T-helper 17 cell (primary cell): ENCODE data around the gene TARBP2. TPM values are rescaled to one million over a fixed set of nuclear protein-coding genes. Genes with fewer than 3 reads are reported as not detected.

Experiments
- ATAC-seq: fragments of 150-1000 bp; cut with Tn5 transposase; 2 replicates; pipeline ENCODE4 v1.10.0; 2021; ENCODE audit warnings: mild to moderate bottlenecking, moderate library complexity
- DNase-seq, 3 donors: peaks; one replicate each; pipeline versions ENCODE4 v3.0.0 to v3.0.0-alpha.2; 2020 to 2021
- H3K9me3 ChIP-seq: one replicate; pipeline ENCODE4 v1.7.0; 2013; ENCODE audit warnings: low read length, mild to moderate bottlenecking; ENCODE audit not compliant: control insufficient read depth, poor library complexity, severe bottlenecking
- H3K27ac Mint-ChIP-seq: one replicate; pipeline ENCODE4 v1.8.0; 2022; ENCODE audit warnings: mild to moderate bottlenecking, moderate library complexity, mixed read lengths
- H3K27me3 Mint-ChIP-seq: one replicate; pipeline ENCODE4 v1.8.0; 2022; ENCODE audit warnings: mixed read lengths
- H3K36me3 Mint-ChIP-seq: one replicate; pipeline ENCODE4 v1.8.0; 2022; ENCODE audit warnings: low read depth, mixed read lengths
- H3K4me1 Mint-ChIP-seq: one replicate; pipeline ENCODE4 v1.8.0; 2022; ENCODE audit warnings: mild to moderate bottlenecking, mixed read lengths
- H3K4me3 Mint-ChIP-seq: one replicate; pipeline ENCODE4 v1.8.0; 2022; ENCODE audit warnings: mild to moderate bottlenecking, moderate library complexity, mixed read lengths
- total RNA-seq, 4 donors: library from RNA in 2 of 4; stranded (reverse) in 2 of 4; gene quantifications; one replicate each; pipeline ENCODE4 v1.2.3 and lab custom pipeline; 2022 to 2026

The TARBP2 gene, protein sequence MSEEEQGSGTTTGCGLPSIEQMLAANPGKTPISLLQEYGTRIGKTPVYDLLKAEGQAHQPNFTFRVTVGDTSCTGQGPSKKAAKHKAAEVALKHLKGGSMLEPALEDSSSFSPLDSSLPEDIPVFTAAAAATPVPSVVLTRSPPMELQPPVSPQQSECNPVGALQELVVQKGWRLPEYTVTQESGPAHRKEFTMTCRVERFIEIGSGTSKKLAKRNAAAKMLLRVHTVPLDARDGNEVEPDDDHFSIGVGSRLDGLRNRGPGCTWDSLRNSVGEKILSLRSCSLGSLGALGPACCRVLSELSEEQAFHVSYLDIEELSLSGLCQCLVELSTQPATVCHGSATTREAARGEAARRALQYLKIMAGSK
- 10 to 100 TPM; 28.4 to 29.3 TPM for total RNA-seq
- total RNA-seq (lab: John Stamatoyannopoulos, UW) = 25.9 to 35.3 reads per million in 2 donors

DNA sequence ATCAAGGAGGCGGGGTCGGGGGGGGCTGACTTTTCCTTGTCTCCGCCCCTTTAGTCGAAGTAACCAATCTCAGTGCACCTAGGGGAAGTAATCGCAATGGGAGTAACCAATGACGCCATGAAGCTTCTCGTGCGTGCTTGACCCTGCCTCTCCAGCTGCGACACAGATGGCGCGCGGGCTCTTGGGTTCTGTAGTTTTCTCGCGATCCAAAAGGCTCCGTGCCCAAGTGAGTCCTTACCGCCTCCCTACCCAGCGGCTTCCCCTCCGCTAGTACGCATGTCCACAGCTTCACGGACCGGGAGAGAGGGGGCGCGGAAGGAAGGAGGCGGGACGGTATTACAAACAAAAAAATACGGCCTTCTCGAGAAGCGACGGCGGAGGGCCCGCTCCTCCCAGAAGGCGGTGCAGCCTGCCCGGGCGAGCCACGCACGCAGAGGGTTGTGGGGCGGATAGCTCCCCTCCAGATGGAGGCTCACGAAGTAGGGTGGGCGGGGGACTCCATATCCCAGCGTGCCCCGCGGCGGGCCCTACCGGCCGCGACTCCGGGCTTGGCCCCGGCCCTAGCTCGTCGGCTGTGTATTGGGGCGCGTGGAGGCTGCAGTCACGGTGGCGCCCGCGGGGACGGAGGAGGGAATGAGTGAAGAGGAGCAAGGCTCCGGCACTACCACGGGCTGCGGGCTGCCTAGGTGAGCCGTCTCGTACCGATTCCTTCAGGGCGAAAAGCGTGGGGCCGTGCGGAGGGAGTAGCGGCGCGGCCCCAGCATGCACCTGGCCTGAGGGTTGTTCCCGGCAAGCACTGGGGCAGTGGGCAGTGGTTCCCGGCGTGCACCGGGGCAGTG is at the start of gene TARBP2:
Gene TARBP2, plus strand, starts transcription at position 508 of the 839 bp plus-strand sequence. Its CDS starts 126 bp downstream, at position 634.
- ATAC-seq (peak; percentile 83), DNase-seq (peak; percentile 89 to 97 (median 93))
- no peaks in the 10 kb centered on the region for H3K9me3 ChIP-seq
- H3K36me3 Mint-ChIP-seq = peaks cover 6% of the 10 kb centered on the region
- H3K4me3 Mint-ChIP-seq = peak within 1 kb of the TSS; percentile 97
- peak within 1 kb of the TSS; percentile 98 for H3K27ac Mint-ChIP-seq
- no peaks in the 10 kb centered on the region for H3K27me3 Mint-ChIP-seq
- peaks cover 26% of the 10 kb centered on the region for H3K4me1 Mint-ChIP-seq

DNA sequence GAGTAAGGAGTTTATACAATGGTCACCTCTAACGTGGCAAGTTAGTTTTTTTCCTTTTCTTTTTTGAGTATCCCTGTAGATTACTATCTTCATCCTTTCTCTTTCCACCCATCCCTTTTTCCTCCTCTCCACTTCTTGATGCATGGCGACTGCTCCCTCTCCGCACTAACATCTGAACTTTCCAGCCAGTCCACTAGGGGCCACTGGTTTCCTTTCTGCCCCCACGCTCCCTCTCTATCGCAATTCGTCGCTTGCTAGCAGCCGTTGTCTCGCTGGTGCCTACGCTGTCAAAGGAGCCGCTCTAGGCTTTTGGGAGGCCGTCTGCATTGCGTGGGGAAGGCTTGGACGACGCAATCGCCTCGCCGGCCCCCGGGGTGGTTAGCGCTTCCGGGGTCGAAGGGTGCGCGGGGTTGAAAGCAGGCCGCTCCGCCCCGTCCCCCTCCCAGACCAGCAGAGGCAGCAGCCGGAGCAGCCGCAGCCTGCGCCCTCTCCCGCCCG is 49.4 kb upstream of the TARBP2 start, which contains the start of gene PCBP2:
Gene PCBP2, plus strand, starts transcription at position 442 of the 498 bp plus-strand sequence. CDS start 2,699 bp downstream, outside the sequence.
- H3K9me3 ChIP-seq = no peaks in the 10 kb centered on the region
- ATAC-seq (peak; percentile 94), DNase-seq (peak; percentile 93 to 96 (median 94))
- H3K36me3 Mint-ChIP-seq = peaks cover 4% of the 10 kb centered on the region
- no peaks in the 10 kb centered on the region for H3K27me3 Mint-ChIP-seq
- H3K4me3 Mint-ChIP-seq = peak within 1 kb of the TSS; percentile 97
- peak within 1 kb of the TSS; percentile 93 for H3K27ac Mint-ChIP-seq
- H3K4me1 Mint-ChIP-seq = peaks cover 30% of the 10 kb centered on the region

DNA sequence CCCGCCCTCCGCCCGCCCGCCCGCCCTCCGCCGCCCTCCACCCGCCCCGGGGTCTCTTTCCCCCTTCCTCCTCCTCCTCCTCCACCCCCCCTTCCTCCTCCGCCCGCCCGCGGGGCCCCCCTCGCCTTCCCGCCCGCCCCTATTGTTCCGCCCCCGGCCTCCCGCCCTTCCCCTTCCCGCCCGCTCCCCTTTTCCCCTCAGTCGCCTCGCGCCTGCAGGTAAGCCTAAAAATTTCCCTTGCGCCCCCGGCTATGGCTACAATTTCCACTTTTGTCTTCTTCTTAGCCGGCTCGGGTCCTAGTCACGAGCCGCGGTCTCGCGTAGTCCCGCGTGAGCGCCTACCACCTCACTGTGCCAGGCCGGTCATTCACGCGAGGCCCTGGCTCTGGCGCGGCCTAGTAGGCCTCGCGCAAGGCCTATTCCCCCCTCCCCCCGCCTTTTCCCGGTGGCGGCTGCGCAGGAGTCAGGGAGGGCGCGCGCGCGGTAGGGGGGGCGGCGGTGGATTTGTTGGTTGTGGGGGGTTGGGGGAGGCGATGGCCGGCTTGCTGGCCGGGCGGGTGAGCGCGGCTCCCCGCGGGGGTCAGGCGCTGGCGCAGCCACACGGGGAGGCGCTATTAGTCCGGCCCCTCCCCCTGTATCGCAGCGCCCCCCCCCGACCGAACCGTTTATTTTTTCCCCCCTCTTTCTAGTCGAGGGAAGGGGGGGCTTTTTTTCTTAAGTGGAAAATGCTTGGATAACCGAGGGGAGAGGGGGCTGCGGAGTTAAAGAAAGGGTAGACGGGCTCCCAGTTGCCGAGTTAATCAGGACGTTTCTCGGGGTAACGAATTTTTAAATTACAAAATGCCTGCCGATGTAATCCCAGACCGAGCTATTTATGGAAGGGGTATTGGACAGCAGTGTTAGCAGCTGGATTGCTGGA is 48.7 kb upstream of the TARBP2 start:
- DNase-seq = peak; percentile 61 to 67 (median 64)
- H3K36me3 Mint-ChIP-seq = peaks cover 4% of the 10 kb centered on the region
- H3K4me3 Mint-ChIP-seq = peak overlapping the region; percentile 97
- peak overlapping the region; percentile 93 for H3K27ac Mint-ChIP-seq
- no peaks in the 10 kb centered on the region for H3K27me3 Mint-ChIP-seq
- H3K4me1 Mint-ChIP-seq = peaks cover 30% of the 10 kb centered on the region
- peak; percentile 44 for ATAC-seq
- H3K9me3 ChIP-seq = no peaks in the 10 kb centered on the region

DNA sequence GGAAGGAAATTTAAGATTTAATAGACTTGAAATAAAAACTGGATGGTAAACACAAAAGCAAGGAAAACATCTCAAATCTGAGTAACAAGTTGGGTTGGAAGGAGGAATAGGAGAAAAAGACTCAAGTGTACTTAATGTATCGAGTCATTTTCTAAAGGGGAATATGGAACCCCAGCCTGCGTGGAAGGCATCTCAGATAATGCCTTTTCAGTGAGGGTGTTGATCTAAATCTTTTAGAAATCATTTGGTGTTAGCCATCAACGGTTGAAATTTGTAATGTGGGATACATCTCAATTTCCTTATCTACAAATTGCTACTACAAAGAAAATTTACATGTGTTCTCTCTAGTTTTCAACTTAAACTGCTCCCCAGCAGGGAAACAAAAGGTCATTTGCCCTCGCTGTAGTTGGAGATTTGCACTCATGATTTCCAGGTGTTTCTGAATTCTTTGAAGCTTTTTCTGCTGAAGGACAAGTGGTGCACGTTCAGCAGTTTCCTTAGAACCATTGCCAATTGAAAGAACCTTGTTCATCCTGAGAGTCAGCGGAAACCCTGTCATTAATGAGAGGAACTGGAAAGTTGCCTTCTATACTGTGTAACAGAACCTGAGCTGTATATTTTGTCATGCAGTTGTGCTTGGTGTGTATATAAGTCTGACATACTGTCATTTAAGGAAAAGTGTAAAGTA is 47.0 kb upstream of the TARBP2 start:
- no peaks in the 10 kb centered on the region for H3K9me3 ChIP-seq
- Mint-ChIP-seq H3K27me3 (no peaks in the 10 kb centered on the region), H3K36me3 (peaks cover 6% of the 10 kb centered on the region), H3K4me1 (peaks cover 29% of the 10 kb centered on the region), H3K27ac (peak overlapping the region; percentile 93), H3K4me3 (peak overlapping the region; percentile 97)
- ATAC-seq (no peak), DNase-seq (no peak)

DNA sequence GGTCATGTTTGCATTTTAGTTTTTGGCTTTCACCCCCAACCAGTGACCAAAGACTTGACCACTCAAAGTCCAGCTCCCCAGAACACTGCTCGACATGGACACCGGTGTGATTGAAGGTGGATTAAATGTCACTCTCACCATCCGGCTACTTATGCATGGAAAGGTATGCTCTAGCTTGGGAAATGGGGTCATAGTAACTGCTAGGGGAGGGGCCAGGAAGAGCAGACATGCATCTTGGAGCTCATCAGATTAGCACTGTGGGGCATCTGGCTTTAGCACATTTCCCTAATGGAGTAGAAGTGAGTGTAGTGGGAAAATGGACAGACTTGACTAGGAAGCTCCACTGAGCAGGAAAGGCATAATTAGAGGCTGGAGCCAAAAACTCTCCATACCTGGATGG is 46.4 kb upstream of the TARBP2 start:
- Mint-ChIP-seq H3K4me1 (peaks cover 31% of the 10 kb centered on the region), H3K27ac (peak overlapping the region; percentile 39), H3K36me3 (peaks cover 7% of the 10 kb centered on the region), H3K27me3 (no peaks in the 10 kb centered on the region), H3K4me3 (peak overlapping the region; percentile 56)
- no peak for DNase-seq
- no peak for ATAC-seq
- no peaks in the 10 kb centered on the region for H3K9me3 ChIP-seq

DNA sequence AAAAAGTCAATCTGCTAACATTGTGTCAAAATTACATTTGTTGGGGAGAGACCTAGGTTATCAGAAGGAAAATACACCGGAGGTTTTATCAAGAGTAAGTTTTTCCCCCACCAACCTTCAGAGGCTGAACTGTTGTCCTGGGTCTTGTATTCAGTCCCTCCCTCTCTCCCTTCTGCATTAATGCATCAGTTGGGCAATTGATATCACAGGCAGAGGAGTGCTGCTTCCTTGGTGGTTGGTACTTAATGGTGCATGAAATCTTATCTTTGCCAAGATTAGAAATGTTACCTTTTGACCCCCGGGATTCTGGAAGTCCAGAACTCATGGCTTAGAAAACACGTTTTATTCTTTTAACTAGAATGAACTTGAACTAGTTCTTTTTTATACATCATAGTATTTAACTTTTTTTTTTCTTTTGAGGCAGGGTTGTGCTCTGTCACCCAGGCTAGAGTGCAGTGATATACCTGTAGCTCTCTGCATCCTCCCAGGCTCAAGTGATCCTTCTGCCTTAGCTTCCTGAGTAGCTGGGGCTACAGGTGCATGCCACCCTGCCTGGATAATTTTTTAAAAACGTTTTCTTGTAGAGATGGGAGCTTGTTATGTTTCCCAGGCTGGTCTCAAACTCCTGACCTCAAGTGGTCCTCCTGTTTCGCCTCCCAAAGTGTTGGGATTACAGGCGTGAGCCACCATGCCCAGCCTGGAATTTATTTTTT is 44.3 kb upstream of the TARBP2 start:
- H3K9me3 ChIP-seq = no peaks in the 10 kb centered on the region
- Mint-ChIP-seq H3K36me3 (peaks cover 10% of the 10 kb centered on the region), H3K4me1 (peaks cover 40% of the 10 kb centered on the region), H3K4me3 (no peak overlapping the region), H3K27me3 (no peaks in the 10 kb centered on the region), H3K27ac (peak overlapping the region; percentile 56)
- no peak for ATAC-seq
- DNase-seq = no peak

DNA sequence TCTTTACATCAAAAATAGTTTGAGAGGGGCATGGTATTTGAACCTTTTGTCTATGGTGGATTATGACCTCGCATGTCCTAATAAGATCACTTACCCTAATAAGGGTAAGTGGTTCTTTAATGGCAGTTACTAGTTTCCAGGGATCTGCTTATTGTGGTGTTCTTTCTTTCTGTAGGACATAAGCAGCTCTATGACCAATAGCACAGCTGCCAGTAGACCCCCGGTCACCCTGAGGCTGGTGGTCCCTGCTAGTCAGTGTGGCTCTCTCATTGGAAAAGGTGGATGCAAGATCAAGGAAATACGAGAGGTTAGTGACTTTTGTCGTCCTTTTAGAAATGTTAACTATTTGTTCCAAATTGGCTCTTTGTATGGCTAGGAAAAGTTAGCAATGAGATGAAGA is 42.0 kb upstream of the TARBP2 start:
- peaks cover 8% of the 10 kb centered on the region for H3K36me3 Mint-ChIP-seq
- H3K27ac Mint-ChIP-seq = peak overlapping the region; percentile 84

DNA sequence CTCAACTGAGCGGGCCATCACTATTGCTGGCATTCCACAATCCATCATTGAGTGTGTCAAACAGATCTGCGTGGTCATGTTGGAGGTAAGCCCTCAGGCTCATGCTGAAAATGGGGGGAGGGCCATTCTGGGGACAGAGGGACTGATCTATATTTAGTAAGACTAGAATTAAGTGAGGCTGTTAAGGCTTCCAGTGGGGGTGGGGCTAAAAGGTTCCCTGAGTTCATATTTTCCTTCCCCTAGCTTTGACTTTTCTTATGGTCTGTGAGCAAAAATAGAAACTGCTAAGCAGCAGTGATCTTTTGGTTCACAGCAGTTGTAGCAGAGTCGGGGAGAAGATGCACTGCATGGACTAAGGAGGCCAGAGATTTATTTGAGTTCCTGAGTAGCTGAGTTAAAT is 40.0 kb upstream of the TARBP2 start:
- H3K27me3 Mint-ChIP-seq = no peaks in the 10 kb centered on the region
- H3K27ac Mint-ChIP-seq = peak overlapping the region; percentile 84
- peaks cover 8% of the 10 kb centered on the region for H3K36me3 Mint-ChIP-seq
- no peak for DNase-seq
- ATAC-seq = no peak
- no peaks in the 10 kb centered on the region for H3K9me3 ChIP-seq
- H3K4me3 Mint-ChIP-seq = peak overlapping the region; percentile 28
- H3K4me1 Mint-ChIP-seq = peaks cover 29% of the 10 kb centered on the region

More for the DNA sequence above, 42.0 kb upstream of the TARBP2 start:
- no peak overlapping the region for H3K4me3 Mint-ChIP-seq
- no peaks in the 10 kb centered on the region for H3K9me3 ChIP-seq
- no peaks in the 10 kb centered on the region for H3K27me3 Mint-ChIP-seq
- DNase-seq = no peak
- peaks cover 31% of the 10 kb centered on the region for H3K4me1 Mint-ChIP-seq
- no peak for ATAC-seq

DNA sequence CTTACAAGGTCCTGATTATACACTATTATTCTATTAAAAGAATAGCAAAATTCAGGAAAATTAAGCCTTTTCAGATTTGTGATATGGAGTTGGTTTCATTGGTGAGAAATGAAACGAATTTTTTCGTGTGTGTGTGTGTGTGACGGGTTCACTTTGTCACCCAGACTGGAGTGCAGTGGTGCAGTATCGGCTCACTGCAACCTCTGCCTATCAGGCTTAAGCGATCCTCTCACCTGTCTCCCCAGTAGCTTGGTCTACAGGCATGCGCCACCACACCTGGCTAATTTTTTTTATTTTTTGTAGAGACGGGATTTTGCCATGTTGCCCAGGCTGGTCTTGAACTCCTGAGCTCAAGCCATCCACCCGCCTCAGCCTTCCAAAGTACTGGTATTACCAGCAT is 39.5 kb upstream of the TARBP2 start:
- H3K4me1 Mint-ChIP-seq = peaks cover 30% of the 10 kb centered on the region
- H3K36me3 Mint-ChIP-seq = peaks cover 8% of the 10 kb centered on the region
- H3K27ac Mint-ChIP-seq = peak overlapping the region; percentile 84
- H3K4me3 Mint-ChIP-seq = no peak overlapping the region
- DNase-seq (no peak), ATAC-seq (no peak)
- H3K27me3 Mint-ChIP-seq = no peaks in the 10 kb centered on the region
- no peaks in the 10 kb centered on the region for H3K9me3 ChIP-seq

DNA sequence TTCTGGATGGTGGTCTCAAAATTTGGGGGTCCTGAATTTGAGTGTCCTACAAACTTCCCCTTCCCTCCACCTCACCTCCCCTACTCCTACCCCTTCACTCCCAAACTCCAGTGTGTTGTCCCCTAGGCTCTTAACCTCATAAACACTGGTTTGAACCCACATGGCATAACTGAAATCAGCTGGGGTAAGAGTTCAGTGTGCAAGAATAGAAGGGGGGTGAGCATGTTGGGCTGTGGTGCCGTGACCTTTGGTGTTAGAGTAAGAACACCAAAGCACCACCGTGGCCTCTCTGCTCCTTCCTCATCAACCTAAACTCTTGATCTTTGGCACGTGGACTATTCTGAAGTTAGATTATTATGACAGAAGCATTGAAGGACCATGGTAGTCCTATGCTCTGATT is 38.1 kb upstream of the TARBP2 start:
- Mint-ChIP-seq H3K27me3 (no peaks in the 10 kb centered on the region), H3K4me3 (no peak overlapping the region)
- no peak for ATAC-seq

DNA sequence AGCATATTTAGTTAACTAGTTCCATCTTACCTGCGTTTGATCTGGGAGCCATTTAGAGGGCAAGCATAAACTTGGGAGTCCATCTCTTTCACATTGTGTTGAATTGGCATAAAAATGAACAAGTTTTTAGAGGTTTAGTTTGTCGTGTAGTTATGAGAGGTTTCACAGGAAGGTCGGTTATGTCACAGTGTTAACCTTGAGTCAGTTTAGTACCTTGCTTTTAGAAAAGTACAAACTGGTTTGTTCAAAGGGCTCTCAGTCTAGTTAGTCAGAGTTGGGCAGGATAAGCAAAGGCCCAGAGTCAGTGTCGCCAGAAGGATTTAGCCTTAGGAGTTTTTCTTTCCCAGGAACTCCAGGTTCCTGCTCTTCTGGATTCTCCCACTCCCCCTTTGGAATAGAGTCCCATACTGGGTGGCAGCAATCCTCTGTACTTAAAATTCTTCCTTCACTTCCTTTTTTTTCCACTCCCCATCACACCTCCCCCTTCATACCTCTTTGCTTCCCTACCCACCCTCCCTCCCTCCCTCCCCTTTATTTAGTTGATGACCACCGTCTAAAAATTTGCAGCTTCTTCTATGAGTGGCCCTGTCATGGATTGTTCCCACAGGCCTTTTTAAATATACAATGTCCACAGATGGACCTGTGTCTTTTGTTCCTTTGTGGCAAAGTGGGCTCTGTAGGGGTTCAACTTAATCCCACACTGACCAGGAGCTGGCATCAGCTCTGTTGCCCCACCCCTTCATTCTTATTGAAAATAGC is 37.1 kb upstream of the TARBP2 start:
- H3K4me1 Mint-ChIP-seq = peaks cover 41% of the 10 kb centered on the region
- H3K9me3 ChIP-seq = no peaks in the 10 kb centered on the region
- peak overlapping the region; percentile 63 for H3K27ac Mint-ChIP-seq
- peak overlapping the region; percentile 19 for H3K4me3 Mint-ChIP-seq
- DNase-seq (no peak), ATAC-seq (no peak)
- no peaks in the 10 kb centered on the region for H3K27me3 Mint-ChIP-seq
- peaks cover 11% of the 10 kb centered on the region for H3K36me3 Mint-ChIP-seq

More for the DNA sequence above, 38.1 kb upstream of the TARBP2 start:
- H3K9me3 ChIP-seq = no peaks in the 10 kb centered on the region
- DNase-seq = no peak
- peaks cover 36% of the 10 kb centered on the region for H3K4me1 Mint-ChIP-seq
- H3K36me3 Mint-ChIP-seq = peaks cover 12% of the 10 kb centered on the region
- H3K27ac Mint-ChIP-seq = peak overlapping the region; percentile 63
